Activated T-cell treated with anti-CD3 and anti-CD28 coated beads, Interleukin-2, amount 50 U/mL, for 1 hour (primary cell): Measurements from ENCODE around the gene FNDC11.

Experiments used
- DNase-seq: peaks from one replicate; pipeline ENCODE4 v3.0.0-alpha.2; 2020

FNDC11 gene

GRCh38 chr20:63540417-63541186 is 13.4 kb upstream of the FNDC11 start:
- no peak for DNase-seq

- no peak for DNase-seq
Measured at GRCh38 chr20:63541371-63541770, 12.6 kb upstream of the FNDC11 start.

DNA sequence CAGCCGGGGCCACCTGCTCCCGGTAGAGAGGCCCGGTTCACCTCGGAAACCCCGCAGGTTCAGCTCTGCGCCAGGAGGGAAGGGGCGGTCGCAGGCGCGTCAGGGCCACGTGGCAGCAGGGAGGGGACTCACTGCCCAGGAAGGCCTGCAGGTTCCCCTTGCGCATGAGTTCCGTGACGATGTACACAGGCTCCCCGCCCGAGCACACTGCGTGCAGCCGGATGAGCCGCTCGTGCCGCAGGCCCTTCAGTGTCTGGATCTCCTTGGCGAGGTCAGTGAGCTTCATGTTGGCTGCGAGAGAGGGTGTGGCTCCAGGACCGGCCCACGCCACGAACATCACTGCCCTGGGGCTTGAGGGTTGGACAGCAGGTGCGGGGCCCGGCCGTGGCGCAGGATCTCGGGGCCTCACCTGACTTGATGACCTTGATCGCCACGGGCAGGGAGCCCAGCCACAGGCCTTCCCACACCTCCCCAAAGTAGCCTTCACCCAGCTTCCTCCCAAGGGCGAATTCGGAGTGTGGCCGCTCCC is 11.9 kb upstream of the FNDC11 start:
- DNase-seq, result no peak

GRCh38 chr20:63542696-63543095 is 11.3 kb upstream of the FNDC11 start:
- DNase-seq, result no peak

DNA sequence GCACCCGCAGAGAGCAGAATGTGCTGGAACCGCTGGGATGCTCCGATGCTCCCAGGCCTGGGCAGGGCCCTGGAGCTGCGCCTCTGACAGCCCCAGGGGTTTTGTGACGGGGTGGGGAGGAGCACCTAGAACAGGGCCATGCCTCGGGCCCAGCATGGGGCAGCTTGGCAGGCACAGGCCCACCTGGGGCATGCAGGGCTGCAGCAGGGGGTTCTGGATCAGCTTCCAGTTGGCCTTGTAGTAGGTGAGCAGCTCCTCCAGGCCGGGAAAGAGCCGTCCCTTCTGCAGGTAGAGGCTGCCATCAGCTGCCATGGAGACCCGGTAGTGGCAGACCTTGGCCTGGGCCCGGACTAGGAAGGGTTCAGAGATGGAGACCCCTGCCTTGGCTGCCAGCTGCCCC is 10.8 kb upstream of the FNDC11 start:
- DNase-seq, result no peak

GRCh38 chr20:63543733-63544132 is 10.2 kb upstream of the FNDC11 start:
- no peak for DNase-seq

- no peak for DNase-seq
Measured at GRCh38 chr20:63544241-63544957, 9.6 kb upstream of the FNDC11 start.

GRCh38 chr20:63544958-63545516 is 8.9 kb upstream of the FNDC11 start:
- DNase-seq, result no peak

GRCh38 chr20:63545814-63546213 is 8.1 kb upstream of the FNDC11 start:
- no peak for DNase-seq

DNA sequence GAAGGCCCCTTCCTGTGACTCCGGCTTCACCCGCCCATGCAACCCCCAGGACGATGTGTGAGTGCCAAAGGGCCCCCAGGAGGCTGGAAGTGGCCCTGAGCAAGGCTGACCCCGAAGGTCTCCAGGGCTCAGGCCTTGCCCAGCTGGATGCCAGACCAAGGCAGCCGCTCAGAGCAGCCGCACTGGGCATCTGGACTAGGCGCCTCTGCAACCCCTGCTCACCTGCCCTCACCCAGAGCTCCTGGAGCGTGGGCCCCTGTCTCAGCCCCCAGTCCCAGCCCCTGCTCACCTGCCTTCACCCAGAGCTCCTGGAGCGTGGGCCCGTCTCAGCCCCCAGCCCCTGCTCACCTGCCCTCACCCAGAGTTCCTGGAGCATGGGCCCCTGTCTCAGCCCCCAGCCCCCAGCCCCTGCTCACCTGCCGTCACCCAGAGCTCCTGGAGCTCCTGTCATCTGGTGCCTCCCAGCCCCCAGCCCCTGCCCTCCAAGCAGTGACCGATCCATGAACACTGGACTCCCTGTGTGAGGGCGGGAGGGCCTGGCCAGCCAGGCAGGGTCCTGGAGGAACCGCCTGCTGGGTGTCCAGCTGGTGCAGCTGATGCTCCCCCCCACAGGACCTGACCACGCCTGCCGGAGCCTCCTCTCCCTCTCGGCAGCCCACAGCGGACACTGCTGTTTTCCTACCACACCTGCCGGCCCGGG is 7.6 kb upstream of the FNDC11 start:
- no peak for DNase-seq

GRCh38 chr20:63546956-63547724 is 6.8 kb upstream of the FNDC11 start:
- no peak for DNase-seq

- no peak for DNase-seq
Measured at GRCh38 chr20:63547725-63548480, 6.1 kb upstream of the FNDC11 start, which contains the start of gene SRMS. Gene SRMS, minus strand, starts transcription at chr20:63547749. Its CDS starts 286 bp downstream, at chr20:63547463.

- DNase-seq, result no peak
Measured at GRCh38 chr20:63548542-63548941, 5.4 kb upstream of the FNDC11 start.

GRCh38 chr20:63549019-63549418 is 4.9 kb upstream of the FNDC11 start:
- DNase-seq, result no peak

DNA sequence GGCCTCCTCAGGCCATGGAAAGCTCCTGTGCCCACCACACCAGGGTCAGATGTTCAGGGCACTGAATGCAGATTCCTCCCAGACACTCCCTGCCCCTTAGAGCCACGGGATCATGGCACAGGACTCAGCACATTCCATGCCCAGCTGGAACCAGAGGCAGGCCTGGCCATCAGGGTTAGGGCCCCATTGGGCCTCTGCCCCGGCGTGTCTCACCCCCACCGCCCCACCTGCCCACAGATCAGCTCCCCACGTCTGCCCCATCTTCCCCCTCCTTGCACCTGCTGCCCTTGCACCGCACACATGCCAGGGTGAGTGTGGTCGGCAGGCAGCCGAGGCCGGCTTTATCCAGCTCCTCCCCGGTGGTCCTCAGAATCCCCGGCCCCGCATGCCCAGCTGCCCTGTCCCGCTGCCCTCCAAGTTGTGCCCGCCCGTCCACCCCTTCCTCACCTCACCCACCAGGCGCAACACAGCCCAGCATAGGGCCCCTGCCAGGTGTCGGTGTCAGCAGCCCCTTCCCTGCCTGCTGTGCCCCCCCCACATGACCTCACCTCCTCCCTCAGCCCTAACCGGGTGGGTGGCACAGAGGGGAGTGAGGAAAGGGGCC is 4.2 kb upstream of the FNDC11 start:
- DNase-seq, result no peak

- no peak for DNase-seq
Measured at GRCh38 chr20:63551068-63551467, 2.9 kb upstream of the FNDC11 start.

DNA sequence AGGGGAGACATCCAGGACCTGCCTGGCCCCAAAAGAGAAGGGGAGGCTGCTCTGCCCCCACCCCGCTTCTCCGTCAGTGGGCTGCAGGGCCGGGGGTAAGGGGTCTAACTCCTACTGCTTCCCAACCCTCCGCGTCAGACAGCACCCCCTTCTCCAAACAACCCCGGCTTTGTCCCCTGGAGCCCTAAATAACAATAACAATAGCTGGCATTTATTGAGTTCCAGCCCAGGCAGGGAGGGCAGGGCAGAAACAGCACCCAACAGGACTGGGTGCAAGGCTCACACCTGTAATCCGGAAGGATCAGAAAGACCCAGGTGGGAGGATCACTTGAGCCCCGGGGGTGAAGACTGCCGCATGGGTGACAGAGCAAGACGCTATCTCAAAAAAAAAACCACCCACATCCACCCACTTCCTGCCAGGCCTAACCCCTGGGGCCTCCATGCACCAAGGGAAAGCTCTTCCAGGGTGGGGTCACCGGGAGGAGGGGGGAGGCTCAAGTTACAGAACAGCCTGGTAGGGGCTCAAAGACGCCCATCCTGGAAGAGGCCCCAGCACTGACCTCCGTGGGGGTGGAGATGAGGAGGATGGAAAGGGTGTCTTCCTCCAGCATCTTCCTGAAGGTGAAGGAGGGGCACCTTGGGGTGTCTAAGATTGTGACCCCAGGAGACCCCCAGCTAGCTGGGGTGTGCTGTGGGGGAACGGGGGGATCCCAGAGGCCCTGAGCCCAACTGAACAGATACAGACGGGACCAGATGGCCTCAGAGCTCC is 1.3 kb upstream of the FNDC11 start:
- DNase-seq, result no peak

DNA sequence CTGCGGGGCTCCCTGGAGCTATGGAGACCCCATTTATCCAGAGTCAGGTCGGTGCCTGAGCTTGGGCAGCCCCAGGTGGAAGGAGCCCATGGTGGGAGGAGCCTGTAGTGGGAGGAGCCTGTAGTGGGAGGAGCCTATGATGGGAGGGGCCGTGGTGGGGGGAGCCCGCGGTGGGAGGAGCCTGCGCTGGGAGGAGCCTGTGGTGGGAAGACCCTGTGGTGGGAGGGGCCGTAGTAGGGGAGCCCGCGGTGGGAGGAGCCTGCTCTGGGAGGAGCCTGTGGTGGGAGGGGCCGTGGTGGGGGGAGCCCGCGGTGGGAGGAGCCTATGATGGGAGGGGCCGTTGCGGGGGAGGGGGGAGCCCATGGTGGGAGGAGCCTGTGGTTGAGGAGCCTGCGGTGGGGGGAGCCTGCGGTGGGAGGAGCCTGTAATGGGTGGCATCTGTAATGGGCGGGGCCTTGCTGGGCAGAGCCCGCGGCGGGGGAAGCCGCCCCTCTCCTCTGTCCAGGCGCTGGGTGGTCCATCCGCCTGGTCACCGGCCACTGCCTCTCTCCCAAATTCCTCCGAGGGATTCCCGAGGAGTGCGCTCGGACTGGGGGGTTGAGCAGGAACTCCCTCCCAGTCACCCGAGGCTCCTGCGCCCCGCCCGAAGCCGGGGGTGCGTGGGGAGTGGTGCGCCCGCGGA is 567 bp upstream of the FNDC11 start:
- DNase-seq, result peak; percentile 94

DNA sequence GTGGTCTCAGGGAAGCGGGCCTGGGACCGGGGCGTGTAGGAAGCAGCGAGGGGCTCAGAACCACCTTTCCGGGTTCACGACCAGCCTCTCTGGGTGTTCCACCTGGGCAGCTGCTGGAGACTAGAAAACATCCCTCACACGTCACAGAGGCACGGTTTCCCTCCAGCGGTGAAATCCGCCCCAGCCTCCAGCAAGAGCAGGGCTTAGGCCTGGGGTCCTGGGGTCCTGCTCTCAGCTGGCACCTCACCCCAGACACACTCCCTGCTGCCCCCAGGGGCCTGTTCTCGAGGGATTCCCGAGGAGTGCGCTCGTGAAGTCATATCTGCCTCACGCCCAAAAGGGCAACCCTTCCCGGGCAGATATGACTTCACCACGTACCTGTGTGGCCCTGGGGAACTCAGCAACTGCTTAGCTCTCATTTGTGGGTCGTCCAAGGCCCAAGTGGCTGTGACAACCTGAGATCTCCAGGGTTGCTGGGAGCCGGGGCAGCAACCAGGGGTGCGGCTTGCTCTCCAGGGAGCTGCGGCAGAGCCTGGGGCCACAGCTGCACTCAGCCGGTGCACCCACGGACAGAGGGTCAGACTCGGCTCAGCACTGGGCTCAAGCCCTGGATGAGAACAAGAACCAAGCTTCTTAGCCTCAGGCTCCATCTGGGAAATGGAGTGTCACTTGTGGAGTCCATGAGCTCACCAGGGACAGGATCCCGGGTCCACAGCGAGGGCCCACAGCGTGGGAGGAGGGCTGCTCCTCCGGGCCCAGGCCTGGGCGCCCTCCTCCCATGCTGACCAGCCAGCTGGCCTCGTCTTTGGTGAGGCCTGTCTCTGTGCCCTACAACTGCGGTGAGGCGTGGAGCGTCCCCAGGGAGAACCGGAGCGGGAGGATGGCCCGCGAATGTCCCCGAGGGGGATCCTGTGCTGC is 661 bp downstream of the FNDC11 start:
- no peak for DNase-seq
